T47D (cell line): ENCODE results near the gene GOLGA6B.
"Not testable (repeated sequence)": the region's sequence is repeated elsewhere in the genome, so short reads cannot be mapped to it uniquely, and the experiment has no call there.

Experiments used
- DNase-seq, 2 experiments: peaks; one replicate each; pipeline versions ENCODE4 v3.0.0 to v3.0.0-alpha.2; 2011 to 2012; ENCODE audit warnings: low read depth in 1 of 2, low spot score in 1 of 2
- JUND ChIP-seq: IDR thresholded peaks from 2 replicates; pipeline ENCODE4 v1.6.1; 2012; ENCODE audit warnings: low read depth
- in situ Hi-C: cut with HindIII; loops from 2 replicates; pipeline ENCODE4 v1.10.0; 2016; ENCODE audit warnings: low sequenced_read_pairs, low pct_unique_long_range_greater_than_20kb

The GOLGA6B gene

DNA sequence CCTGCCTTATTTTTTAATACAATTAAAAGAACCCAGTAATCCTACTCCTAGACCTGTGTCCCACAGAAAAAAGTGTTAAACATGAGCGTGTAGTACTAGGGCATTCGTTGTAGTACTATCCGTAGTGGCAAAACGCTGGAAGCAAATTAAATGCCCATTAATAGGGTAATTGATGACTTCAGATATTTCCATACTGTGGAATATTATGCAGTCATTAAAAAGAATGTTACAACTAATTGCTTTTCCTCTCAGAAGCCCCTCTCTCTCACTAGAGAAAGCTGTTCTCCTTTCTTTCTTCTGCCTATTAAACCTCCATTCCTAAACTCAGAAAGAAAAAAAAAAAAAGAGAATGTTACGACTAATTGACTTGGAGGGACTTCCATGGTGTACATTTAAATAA, 34.2 kb downstream of the GOLGA6B start:
- DNase-seq = no peak
- TF ChIP-seq JUND = no peak
- in situ Hi-C loops = no loop called here

DNA sequence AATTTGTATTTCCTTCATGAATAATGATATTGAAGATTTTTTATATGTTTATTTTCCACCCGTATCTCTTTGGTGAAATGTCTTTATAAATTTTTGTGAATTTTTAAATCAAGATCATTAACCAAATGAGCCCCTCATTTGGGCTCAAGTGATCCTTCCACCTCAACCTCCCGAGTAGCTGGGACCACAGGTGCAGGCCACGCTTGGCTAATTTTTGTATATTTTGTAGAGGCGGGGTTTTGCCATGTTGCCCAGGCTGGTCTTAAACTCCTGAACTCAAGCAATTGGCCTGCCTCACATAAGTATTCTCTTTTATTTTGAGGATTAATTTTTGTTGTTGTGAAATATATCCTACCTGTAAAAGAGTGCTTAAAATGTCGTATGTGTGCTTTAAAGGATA, 36.4 kb downstream of the GOLGA6B start:
- no peak for TF ChIP-seq JUND
- DNase-seq = no peak
- in situ Hi-C loops = no loop called here

DNA sequence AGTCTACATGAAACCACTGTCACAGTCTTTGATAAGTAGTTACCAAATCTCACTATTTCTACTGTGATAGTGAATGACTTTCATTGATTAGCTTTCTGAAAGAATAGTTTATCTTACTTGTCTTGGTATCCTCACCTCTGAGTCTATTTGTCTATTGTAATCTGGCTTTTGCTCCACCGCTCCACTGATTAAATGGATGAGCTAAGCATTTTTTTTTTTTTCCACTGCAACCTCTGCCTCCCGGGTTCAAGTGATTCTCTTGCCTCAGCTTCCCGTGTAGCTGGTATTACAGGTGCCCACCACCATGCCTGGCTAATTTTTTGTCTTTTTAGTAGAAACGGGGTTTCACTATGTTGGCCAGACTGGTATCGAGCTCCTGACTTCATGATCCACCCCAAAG, 44.4 kb downstream of the GOLGA6B start:
- in situ Hi-C loops = no loop called here

DNA sequence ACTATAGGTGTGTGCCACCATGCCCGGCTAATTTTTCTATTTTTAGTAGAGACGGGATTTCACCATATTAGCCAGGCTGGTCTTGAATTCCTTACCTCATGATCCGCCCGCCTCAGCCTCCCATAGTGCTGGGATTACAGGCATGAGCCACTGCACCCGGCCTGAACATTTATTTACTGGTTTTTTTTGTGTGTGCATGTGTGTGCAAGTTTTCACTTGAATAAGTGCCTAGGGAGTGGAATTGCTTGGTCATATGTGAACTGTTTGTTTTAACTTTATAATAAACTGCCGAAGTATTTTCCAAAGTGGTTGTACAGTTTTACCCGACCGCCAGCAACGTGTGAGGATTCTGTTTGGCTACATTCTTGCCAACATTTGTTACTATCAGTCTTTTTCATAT, 45.6 kb downstream of the GOLGA6B start:
- no peak for DNase-seq
- TF ChIP-seq JUND = no peak
- in situ Hi-C loops = no loop called here

More for the DNA sequence above, 44.4 kb downstream of the GOLGA6B start:
- no peak for DNase-seq
- TF ChIP-seq JUND = no peak

DNA sequence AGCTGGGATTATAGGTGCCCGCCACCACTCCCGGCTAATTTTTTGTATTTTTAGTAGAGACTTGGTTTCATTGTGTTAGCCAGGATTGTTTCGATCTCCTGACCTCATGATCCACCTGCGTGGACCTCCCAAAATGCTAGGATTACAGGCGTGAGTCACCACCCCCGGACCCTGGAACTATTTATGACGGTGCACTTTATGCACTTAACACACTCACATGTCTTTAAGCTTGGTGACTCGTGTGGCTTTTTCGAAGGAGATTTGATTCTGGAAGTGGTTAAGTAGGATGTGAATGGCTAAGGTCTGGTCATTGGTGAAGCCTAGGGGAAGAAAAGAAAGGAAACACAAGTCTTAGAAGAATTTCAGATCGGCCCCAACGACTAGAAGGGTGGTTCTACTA, 51.8 kb downstream of the GOLGA6B start:
- in situ Hi-C loops = no loop called here
- DNase-seq = no peak

DNA sequence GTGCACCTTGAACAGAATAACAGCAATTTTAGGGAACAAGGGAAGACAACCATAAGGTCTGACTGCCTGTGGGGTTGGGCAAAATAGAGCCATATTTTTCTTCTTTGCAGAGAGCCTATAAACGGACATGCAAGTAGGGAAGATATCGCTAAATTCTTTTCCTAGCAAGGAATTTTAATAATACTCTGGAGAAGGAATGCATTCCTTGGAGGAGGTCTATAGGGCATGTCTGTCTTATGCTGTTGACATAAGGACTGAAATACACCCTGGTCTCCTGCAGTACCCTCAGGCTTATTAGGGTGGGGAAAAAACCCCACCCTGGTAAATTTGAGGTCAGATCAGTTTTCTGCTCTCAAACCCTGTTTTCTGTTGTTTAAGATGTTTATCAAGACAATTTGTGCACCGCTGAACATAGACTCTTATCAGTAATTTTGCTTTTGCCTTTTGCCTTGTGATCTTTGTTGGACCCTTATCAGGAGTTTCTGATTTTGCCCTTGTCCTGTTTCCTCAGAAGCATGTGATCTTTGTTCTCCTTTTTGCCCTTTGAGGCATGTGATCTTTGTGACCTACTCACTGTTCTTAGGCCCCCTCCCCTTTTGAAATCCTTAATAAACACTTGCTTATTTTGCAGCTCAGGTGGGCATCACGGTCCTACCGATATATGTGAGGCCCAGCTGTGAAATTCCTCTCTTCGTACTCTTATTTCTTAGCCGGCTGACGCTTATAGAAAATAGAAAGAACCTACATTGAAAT, 54.2 kb downstream of the GOLGA6B start:
- DNase-seq, in situ Hi-C loops: not testable (repeated sequence)

More for the DNA sequence above, 51.8 kb downstream of the GOLGA6B start:
- TF ChIP-seq JUND = no peak
